Endometrial microvascular endothelial cells (primary cell): ENCODE measurements around the gene IL10RA. TPM values are rescaled to one million over a fixed set of nuclear protein-coding genes. Genes with fewer than 3 reads are reported as not detected.

Experiments used
- in situ Hi-C: cut with HindIII; loops from 2 replicates; pipeline ENCODE4 v1.10.0; 2017; ENCODE audit warnings: low sequenced_read_pairs, low pct_unique_long_range_greater_than_20kb; ENCODE audit errors: inconsistent ontology term
- total RNA-seq: library from RNA; depleted of rRNA; stranded (reverse); fragments of >200 nt; gene quantifications from one replicate; pipeline ENCODE4 v1.2.3, GENCODE V29; 2015; ENCODE audit errors: inconsistent ontology term

The IL10RA gene
- total RNA-seq, 1 donor from 2014 or later, result not detected

GRCh38 chr11:118018401-118018800, 32.2 kb downstream of the IL10RA start:
- in situ Hi-C loops, result no loop called here

- in situ Hi-C loops, result no loop called here
These were observed 35.0 kb downstream of the IL10RA start for GRCh38 chr11:118021146-118021545.

- in situ Hi-C loops, result no loop called here
These were observed 41.5 kb downstream of the IL10RA start for GRCh38 chr11:118027694-118028093.

GRCh38 chr11:118028626-118029025, 42.4 kb downstream of the IL10RA start:
- in situ Hi-C loops, result no loop called here

- in situ Hi-C loops, result no loop called here
These were observed 47.2 kb downstream of the IL10RA start for GRCh38 chr11:118033443-118033842.

- in situ Hi-C loops, result no loop called here
These were observed 55.9 kb downstream of the IL10RA start for GRCh38 chr11:118042141-118042540.

GRCh38 chr11:118042796-118043195, 56.6 kb downstream of the IL10RA start:
- in situ Hi-C loops, result no loop called here

GRCh38 chr11:118045191-118045590, 59.0 kb downstream of the IL10RA start:
- in situ Hi-C loops, result no loop called here

- in situ Hi-C loops, result no loop called here
These were observed 60.1 kb downstream of the IL10RA start for GRCh38 chr11:118046051-118046963.

GRCh38 chr11:118046964-118047700, 60.9 kb downstream of the IL10RA start:
- in situ Hi-C loops, result no loop called here

- in situ Hi-C loops, result no loop called here
These were observed 61.6 kb downstream of the IL10RA start for GRCh38 chr11:118047749-118048148.

- in situ Hi-C loops, result no loop called here
These were observed 62.5 kb downstream of the IL10RA start for GRCh38 chr11:118048472-118049370.

- in situ Hi-C loops, result no loop called here
These were observed 63.6 kb downstream of the IL10RA start for GRCh38 chr11:118049771-118050170.

- in situ Hi-C loops, result no loop called here
These were observed 64.2 kb downstream of the IL10RA start for GRCh38 chr11:118050208-118050891.

Other genes with a start within 250 kb of the IL10RA start
- not detected for gene DSCAML1, start 189.2 kb upstream of the IL10RA start, total RNA-seq
- gene FXYD2, start 161.7 kb upstream of the IL10RA start, total RNA-seq, result not detected
- 0.84 TPM for gene FXYD6, start 109.7 kb upstream of the IL10RA start, total RNA-seq
- not detected for gene TMPRSS13, start 57.0 kb upstream of the IL10RA start, total RNA-seq
- gene TMPRSS4, start 90.7 kb downstream of the IL10RA start, total RNA-seq, result not detected
- not detected for gene SMIM35, start 100.6 kb downstream of the IL10RA start, total RNA-seq
- under 0.01 TPM for gene SCN4B, start 166.4 kb downstream of the IL10RA start, total RNA-seq
- not detected for gene SCN2B, start 190.2 kb downstream of the IL10RA start, total RNA-seq
- not detected for gene JAML, start 238.6 kb downstream of the IL10RA start, total RNA-seq